Activated CD4-positive, CD25-positive, alpha-beta regulatory T cell treated with anti-CD3 and anti-CD28 coated beads, Interleukin-2, amount 50 U/mL, for 72 hours (primary cell): ENCODE measurements around the gene RNASE3.
"Not testable (repeated sequence)": the region's sequence is repeated elsewhere in the genome, so short reads cannot be mapped to it uniquely, and the experiment has no call there.

Experiments
- DNase-seq: peaks from one replicate; pipeline ENCODE4 v3.0.0; 2021

Gene RNASE3

DNA sequence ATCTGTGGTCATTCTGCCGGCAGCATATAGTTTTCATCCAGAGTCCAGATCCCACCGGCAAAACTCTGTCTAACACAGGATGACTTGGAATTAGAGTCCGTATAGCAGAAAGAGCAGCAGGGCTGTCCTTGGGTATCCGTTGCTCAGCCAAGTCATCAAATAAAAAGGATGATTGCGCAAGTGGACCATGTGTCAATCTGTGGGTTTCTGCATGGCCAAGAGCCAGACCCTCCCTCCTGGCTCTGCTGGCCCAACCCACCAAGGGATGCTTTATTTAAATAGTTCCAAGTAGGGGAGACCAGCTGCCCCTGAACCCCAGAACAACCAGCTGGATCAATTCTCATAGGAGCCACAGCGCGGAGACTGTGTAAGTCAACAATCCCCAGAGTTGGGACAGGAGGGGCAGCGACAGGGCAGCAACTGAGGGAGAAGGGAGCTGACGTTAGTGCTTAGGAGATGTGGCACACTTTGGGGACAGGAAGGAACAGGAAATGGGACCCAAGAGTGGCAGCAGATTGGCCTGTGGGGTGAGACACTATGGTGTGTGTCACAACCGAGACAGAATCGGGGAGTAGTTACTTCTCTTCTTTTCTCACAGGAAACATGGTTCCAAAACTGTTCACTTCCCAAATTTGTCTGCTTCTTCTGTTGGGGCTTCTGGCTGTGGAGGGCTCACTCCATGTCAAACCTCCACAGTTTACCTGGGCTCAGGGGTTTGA is 28.0 kb downstream of the RNASE3 start:
- not testable (repeated sequence) for DNase-seq

DNA sequence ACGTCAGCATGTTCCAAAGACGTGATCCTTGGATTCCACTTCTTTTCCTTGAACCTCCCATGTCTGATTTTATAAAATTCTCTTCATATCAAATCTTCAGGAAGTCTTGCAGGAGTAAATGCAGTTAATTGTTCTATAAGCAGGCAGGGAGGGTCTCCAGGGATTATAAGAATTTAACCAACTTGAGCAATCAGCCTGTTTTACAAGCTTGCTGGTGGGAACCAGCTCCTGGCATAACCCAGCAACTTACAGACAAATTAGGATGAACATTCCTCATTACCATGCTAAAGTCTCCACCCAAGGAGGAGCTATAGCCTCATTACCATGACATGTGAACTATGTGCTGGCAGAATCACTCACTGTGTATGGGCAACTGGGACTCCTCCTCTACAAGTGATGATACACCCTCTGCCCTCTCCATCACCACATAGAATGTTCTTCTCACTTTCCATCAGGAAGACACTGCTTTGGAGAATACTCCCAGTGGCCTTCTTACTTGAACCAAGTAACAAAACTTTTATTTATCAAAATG is 32.6 kb downstream of the RNASE3 start:
- DNase-seq, result not testable (repeated sequence)

DNA sequence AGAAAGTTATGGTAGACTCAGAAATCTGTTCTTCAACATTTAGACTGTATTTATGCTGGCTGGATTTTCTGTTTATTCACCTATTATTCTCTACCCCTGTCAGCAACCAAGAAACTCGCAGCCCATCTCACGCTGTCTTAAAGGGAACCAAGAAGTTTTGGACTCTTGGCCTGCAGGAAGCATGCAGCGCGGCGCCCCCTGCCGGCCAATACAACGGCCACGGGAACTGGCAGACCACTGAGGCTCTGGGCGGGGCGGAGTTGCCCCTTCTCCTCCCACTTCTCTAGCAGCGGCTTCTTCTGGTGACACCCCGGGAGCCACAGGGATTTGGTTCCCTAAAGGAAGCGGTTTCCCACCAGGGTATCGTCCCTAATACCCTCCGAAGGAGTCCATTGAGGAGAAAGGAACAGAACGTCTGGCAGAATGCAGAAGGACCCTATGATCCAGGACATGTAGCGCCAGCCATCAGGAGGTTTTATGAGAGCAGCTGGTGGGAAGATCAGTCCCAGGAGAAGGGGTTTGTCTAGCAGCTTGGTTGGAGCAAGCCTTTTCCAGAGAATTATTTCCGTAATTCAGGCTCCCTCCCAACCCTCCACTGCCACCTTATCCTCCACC is 43.1 kb downstream of the RNASE3 start:
- DNase-seq, result peak; percentile 47

DNA sequence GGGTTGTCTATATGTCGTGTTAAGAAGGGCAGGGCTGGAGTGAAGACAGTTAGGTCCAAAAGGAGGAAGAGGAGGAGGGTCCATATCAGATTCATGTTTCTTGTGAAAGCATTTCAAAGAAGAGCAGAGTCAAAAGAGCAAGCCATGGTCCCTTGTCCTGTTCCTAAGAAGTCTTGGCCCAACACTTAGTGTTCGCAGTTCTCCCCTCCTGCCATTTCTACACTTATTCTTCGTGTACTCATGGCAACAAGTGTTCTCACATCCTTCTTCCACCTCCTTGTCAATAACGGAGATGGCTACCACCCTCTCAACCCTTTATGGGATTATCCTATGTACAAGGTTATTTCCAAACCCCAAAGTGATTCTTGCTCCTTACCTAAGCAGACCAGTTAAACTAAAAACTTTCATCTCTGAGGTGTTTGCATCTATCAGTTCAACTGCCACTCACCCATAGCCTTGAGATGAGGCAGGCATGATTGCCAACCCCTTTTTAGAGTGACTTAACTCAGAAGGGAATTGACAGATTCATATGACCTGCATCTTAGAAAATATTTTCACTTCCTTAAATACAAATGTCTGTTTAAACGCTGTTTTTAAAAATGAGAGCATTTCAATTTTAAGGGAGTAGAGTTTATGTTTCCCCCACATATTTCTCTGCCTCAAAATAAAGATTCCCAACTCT is 44.3 kb downstream of the RNASE3 start:
- DNase-seq, result no peak
